GM15510 (cell line): Measurements from ENCODE around the gene PACRG.

Experiments
- POLR2A ChIP-seq: IDR thresholded peaks from 3 replicates; pipeline ENCODE4 v1.6.1; 2011; ENCODE audit warnings: borderline replicate concordance; ENCODE audit not compliant: insufficient read length; ENCODE audit errors: extremely low read depth

Gene PACRG

DNA sequence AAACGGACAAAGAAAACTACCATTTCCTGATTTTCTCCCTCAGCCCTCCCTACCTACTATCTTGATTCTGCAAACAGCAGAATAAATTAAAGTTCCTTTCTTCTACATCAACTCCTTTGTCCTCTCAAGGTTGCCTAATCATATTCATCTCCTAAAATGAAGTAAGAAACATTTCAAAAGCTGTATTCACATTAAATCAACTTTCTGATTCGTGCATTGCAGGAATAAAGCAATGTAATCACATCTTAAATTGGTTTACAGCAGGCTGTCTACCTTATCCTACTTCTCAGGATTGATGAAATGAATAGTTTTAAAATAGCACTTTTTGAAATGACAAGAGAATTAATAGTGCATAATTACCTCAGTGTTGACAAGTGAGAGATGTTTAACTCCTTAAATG, 25.3 kb upstream of the PACRG start:
- TF ChIP-seq POLR2A, result no peak

DNA sequence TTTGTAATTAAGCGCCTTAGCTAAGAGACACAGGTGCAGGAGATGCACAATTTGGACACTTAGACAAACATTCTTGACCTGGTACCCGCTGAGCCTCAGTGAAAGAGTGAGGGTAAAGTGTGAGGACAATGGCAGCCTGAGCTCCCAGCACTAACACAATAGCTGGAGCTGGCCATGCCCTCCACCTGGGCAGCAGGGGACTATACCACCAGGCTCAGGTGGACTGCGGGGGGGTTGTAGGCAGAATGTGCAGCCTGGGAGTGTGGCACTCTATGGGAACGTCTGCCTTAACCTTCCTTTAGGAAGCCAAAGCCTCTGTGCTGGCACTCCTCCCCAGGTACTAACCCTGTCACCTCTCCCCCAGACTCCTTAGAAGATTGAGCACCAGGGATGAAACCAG, 23.8 kb upstream of the PACRG start:
- no peak for TF ChIP-seq POLR2A

DNA sequence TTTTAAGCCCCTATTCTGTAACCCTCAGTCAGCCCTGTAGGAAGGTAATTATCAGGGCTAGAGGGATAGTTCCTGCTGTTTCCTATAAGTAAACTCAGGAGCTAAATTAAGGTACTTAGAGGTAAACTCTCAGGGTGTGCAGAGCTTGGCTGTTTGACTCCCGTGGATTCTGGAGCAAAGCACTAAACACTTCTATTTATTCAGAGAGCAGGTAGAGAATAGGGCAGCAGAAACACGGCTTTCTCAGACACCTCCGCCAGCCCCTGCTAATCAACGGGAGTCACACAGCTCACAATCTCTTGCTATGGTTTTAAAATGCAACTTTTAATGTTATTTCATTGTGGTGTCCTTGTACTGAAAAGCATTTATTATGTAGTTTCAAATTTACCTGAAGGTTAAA, 22.0 kb upstream of the PACRG start:
- TF ChIP-seq POLR2A, result no peak

DNA sequence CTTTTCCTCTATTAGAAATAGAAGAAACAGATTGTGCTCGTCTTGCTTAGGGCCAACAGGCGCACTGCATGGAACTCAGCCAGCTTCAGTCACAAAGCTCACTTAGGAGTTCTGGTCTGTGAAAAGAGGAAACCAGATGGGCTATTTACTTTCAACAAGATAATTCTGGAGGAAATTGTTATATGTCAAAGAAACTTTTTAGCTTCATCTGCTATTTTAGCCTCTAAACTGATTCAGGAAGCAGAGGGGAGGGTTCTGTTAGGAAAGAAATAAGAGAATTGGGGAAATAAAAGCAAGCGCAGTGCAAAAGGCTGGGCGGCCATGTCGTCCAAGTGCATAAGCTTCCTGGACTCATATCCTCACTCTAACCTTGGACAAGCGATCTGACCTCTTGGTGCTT, 21.5 kb upstream of the PACRG start:
- TF ChIP-seq POLR2A, result no peak

GRCh38 chr6:162708971-162709370, 18.8 kb upstream of the PACRG start:
- TF ChIP-seq POLR2A, result no peak

GRCh38 chr6:162709431-162709830, 18.3 kb upstream of the PACRG start:
- TF ChIP-seq POLR2A, result no peak

- TF ChIP-seq POLR2A, result no peak
Observed at GRCh38 chr6:162710419-162710818, 17.4 kb upstream of the PACRG start.

DNA sequence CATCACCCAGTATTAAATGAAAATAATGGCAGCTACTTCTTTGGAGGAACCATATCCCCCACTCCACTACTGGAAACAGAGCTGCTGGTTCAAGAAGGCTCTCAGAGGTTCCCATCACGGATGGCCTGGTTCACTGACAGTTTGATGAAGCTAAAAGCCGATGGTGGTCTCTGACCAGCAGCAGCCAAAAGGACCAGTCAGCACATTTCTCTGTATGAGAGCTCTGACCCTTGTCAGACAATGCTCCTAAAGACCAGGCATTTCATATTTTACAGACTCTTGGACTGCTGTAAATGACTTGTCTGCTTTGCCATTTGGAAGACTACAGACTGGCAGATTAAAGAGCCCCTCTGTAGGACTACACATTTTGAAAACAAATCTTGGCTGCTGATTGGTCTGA, 16.8 kb upstream of the PACRG start:
- TF ChIP-seq POLR2A, result no peak

- no peak for TF ChIP-seq POLR2A
Observed at GRCh38 chr6:162711376-162711775, 16.4 kb upstream of the PACRG start.

DNA sequence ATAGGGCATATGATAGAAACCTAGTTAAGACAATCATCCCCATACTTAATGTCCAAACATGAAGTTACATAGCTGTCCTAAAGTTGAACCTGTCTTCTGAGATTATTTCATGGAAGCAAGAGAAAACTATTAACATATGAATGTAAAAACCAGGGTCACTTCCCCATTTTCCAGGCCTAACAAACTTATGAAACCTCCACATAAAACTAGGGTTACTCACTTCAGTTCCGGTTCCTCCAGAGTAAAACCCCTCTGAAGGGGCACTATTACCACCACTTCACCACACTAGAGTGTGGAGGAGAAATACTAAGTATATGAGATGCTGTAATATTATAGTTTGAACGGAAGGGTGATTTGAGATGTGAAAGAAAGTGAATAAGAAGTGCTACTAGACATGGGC, 15.1 kb upstream of the PACRG start:
- TF ChIP-seq POLR2A, result no peak

- no peak for TF ChIP-seq POLR2A
Observed at GRCh38 chr6:162713974-162714780, 13.6 kb upstream of the PACRG start.

DNA sequence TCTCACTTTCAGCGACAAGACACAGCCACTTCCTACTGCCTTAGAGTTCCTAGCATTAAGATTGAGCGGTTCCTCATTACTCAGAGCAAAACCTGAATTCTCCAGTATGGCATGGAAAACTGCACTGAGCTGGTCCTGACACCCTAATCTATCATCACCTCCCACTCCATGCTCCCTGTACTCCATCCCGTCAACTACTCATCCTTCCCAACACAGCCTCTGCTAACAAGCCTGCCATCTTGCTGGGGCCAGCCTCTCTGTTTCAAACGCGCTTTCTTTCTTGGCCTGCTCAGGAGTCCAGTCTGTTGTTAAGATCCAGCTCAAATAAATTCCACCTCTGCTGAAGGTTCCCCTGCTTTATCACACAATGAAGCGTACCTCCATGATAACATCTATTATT, 12.2 kb upstream of the PACRG start:
- TF ChIP-seq POLR2A, result no peak

- TF ChIP-seq POLR2A, result no peak
Observed at GRCh38 chr6:162719528-162719927, 8.2 kb upstream of the PACRG start.

DNA sequence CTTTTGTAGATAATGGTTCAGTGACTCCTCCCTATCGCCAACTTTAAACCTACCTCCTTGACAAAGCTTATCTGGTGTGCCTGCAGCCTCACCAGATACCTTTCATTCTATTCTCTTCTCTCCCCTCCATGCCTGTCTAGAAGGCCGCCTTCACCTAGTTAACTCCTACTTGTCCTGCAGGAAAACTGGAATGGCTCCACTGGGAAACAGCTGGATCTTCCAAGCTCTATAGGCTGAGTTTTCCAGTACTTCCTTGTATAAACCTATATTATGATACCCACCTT, 6.4 kb upstream of the PACRG start:
- no peak for TF ChIP-seq POLR2A

- no peak for TF ChIP-seq POLR2A
Observed at GRCh38 chr6:162722226-162722625, 5.5 kb upstream of the PACRG start.

DNA sequence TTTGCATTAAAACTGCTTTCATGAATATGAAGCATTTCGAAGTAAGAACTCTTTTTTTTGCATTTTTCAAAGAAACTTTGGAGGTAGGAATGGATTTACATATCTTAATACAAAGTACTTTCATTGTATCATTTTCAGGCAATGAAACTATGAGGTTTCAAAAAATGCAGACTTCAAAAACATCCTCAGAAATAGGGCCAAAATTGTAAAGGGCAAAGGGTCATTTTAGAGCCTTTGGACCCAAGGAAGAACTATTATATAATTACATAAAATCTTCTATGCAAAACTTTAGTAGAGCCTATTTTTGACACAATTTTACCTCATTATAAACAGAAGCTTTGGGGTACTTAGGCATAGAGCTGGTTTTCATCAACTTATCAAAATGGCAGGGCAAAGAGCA, 5.1 kb upstream of the PACRG start:
- TF ChIP-seq POLR2A, result no peak

DNA sequence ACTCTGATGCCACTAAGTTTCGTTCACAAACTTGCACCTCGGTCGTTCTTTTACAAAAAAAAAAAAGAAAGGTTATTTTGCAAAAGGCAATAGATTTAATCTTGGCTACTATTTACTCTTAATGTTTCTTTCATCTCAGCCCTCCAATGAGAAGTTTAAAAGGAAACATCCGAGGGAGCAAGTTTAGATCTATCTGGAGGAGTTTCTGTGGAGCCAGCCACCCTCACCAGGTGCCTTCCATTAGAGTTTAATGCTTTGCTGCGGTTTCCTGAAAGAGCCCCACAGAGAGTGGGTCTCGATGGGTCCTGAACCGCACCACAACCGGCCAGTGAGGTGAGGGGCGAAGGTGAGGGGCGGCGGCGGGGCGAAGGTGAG, 840 bp upstream of the PACRG start:
- no peak for TF ChIP-seq POLR2A
